GM23248 (cell line): ENCODE results near the gene RSPH1. TPM values are rescaled to one million over a fixed set of nuclear protein-coding genes. Genes with fewer than 3 reads are reported as not detected.

Source experiments
- DNase-seq: peaks from one replicate; pipeline ENCODE4 v3.0.0-alpha.2; 2015
- H2AFZ ChIP-seq: fragments of 200-600 bp; sonication (generic); 2 replicates; pipeline ENCODE4 v1.6.1; 2016; ENCODE audit warnings: antibody characterized with exemption
- H3F3A ChIP-seq: fragments of 200-600 bp; sonication (generic); 2 replicates; pipeline ENCODE4 v1.6.1; 2016; ENCODE audit warnings: mild to moderate bottlenecking, antibody characterized with exemption, mixed run types; ENCODE audit not compliant: insufficient read depth
- H3K27ac ChIP-seq: fragments of 200-600 bp; sonication (generic); 2 replicates; pipeline ENCODE4 v1.5.1; 2016; ENCODE audit warnings: mild to moderate bottlenecking
- H3K27me3 ChIP-seq: fragments of 200-600 bp; sonication (generic); replicated peaks from 2 replicates; pipeline ENCODE4 v1.6.1; 2016; ENCODE audit warnings: mild to moderate bottlenecking; ENCODE audit not compliant: insufficient read depth
- H3K36me3 ChIP-seq: fragments of 200-600 bp; sonication (generic); 2 replicates; pipeline ENCODE4 v1.6.1; 2016; ENCODE audit warnings: low read depth, mild to moderate bottlenecking
- H3K4me1 ChIP-seq: fragments of 200-600 bp; sonication (generic); 2 replicates; pipeline ENCODE4 v1.6.1; 2016; ENCODE audit warnings: mild to moderate bottlenecking; ENCODE audit not compliant: insufficient read depth
- H3K4me2 ChIP-seq: fragments of 200-600 bp; sonication (generic); one replicate; pipeline ENCODE4 v1.6.1; 2016; ENCODE audit warnings: mild to moderate bottlenecking; ENCODE audit not compliant: unreplicated experiment
- H3K4me3 ChIP-seq: fragments of 200-600 bp; sonication (generic); 2 replicates; pipeline ENCODE4 v1.5.1; 2016; ENCODE audit warnings: mild to moderate bottlenecking
- H3K79me2 ChIP-seq: fragments of 200-600 bp; sonication (generic); 2 replicates; pipeline ENCODE4 v1.6.1; 2016; ENCODE audit warnings: mild to moderate bottlenecking; ENCODE audit not compliant: insufficient read depth
- H3K9ac ChIP-seq: fragments of 200-600 bp; sonication (generic); 2 replicates; pipeline ENCODE4 v1.6.1; 2016; ENCODE audit warnings: mild to moderate bottlenecking
- H3K9me2 ChIP-seq: fragments of 200-600 bp; sonication (generic); 2 replicates; pipeline ENCODE4 v1.6.1; 2016; ENCODE audit warnings: mixed run types, mild to moderate bottlenecking, moderate library complexity; ENCODE audit not compliant: insufficient read depth
- H3K9me3 ChIP-seq: fragments of 200-600 bp; sonication (generic); one replicate; pipeline ENCODE4 v1.6.1; 2017; ENCODE audit warnings: low read depth
- H4K20me1 ChIP-seq: fragments of 200-600 bp; sonication (generic); 2 replicates; pipeline ENCODE4 v1.6.0; 2016; ENCODE audit not compliant: insufficient read depth
- EZH2 ChIP-seq: fragments of 200-600 bp; sonication (generic); IDR thresholded peaks from 2 replicates; pipeline ENCODE4 v1.6.1; 2018; ENCODE audit warnings: antibody characterized with exemption, mild to moderate bottlenecking; ENCODE audit not compliant: insufficient read depth, poor library complexity, severe bottlenecking
- EZH2phosphoT487 ChIP-seq: fragments of 200-600 bp; sonication (generic); IDR thresholded peaks from 2 replicates; pipeline ENCODE4 v1.6.1; 2018; ENCODE audit warnings: antibody characterized with exemption, moderate library complexity, mild to moderate bottlenecking, low read depth; ENCODE audit not compliant: insufficient read depth
- WGBS, 2 experiments: methylation state at CpG; one replicate each; pipeline ENCODE4 v1.1.6; 2015 to 2017; ENCODE audit warnings: low lambda C conversion rate in 2 of 2, low coverage in 1 of 2; ENCODE audit errors: missing lambda C conversion rate in 2 of 2; 5-methylcytosine and 5-hydroxymethylcytosine counted together
- in situ Hi-C: fragments of 300-500 bp; cut with MboI; formaldehyde crosslinking; loops from 2 replicates; pipeline ENCODE4 v1.15.0; 2020
- polyA plus RNA-seq: library from polyadenylated mRNA; unstranded; fragments of >200 nt; fragmentation: Nextera tagmentation; extraction: Ambion mirVana; gene quantifications from 2 replicates; pipeline ENCODE4 v1.2.1, GENCODE V29; 2016
- total RNA-seq: library from RNA; depleted of rRNA; stranded (reverse); fragments of >200 nt; shearing (Covaris generic); gene quantifications from 2 replicates; pipeline ENCODE4 v1.2.3, GENCODE V29; 2014

RSPH1 gene
- total and polyA plus RNA-seq, 2 experiments from 2014 or later: 0.32 TPM; not detected in 1

DNA sequence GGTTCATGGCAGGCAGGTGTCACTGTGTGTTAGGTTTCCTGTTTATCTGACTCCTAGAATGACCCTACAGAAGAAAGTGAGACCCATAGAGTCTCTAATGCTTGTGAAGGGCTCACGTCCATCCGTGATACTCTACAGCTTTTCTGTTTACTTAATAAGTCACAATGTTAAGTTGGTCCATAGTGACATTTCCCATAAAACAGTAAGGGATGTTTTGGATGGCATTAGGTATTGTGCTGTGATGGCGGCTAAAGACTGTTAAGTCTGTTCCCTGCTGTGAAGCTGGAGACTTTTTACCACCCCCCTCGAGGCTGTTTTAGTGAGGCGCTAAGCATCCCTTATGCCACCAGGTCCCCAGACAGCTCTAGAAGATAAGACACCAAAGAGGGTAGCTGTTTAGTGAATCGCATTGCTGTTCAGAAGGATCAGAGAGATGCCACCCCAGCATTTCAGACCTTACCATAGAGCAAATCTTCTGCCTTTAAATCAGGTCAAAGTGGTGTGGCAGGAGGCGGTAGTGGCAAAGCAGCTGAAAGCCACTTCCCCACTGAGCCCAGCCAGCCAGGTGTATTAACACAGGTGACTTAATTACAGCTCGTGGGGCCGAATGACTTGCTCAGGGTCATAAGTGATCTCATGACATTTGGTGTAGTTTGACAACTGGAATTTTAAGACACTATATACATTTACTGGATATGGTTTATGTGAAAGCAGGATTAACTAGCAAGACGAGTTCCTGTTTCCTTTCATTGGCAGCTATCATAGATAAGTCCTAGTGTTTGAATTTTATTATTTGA is 42.7 kb upstream of the RSPH1 start:
- Histone ChIP-seq H3F3A (no peaks in the 10 kb centered on the region), H2AFZ (no peak overlapping the region), H3K79me2 (no peaks in the 10 kb centered on the region), H3K36me3 (no peaks in the 10 kb centered on the region), H3K9ac (no peak overlapping the region), H3K4me3 (no peak overlapping the region), H3K27ac (no peak overlapping the region), H3K9me3 (no peaks in the 10 kb centered on the region), H3K4me2 (no peak overlapping the region), H3K9me2 (no peaks in the 10 kb centered on the region), H3K4me1 (no peaks in the 10 kb centered on the region), H3K27me3 (peaks cover 6% of the 10 kb centered on the region; the same call in 1 of the 2 replicates), H4K20me1 (no peaks in the 10 kb centered on the region)
- in situ Hi-C loops: no loop called here
- no peak for DNase-seq
- TF ChIP-seq EZH2phosphoT487: no peak
- TF ChIP-seq EZH2: no peak
- WGBS, 2 experiments: 58 to 59% methylated on average over 10 of the region's 10 CpGs

DNA sequence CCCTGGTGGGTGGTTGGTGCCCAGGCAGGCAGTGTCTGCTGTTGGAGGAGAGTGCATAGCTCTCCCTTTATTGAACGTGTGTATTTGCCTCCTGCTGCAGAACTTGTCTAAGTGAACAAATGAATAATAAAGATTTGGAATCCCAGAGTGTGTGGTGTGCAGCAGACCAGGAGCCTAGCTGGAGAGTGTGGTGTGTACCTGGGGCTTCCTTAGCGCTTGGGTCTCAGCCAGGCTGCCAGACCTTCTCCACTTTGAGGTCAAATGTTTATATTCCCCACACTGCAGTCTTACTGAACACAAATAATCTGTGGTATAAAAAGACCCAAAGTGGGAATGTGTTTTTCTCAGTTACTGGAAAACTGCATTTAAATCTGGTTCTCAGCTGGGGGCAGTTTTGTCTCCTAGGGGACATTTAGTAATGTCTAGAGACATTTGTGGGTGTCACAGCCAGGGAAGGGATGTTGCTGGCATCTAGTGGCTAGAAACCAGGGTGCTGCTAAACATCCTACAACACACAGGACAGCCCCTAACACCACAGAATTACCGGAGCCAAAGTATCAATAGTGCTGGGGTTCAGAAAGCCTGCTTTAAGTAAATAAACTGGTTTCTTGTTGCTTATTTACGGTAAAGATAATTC is 41.2 kb upstream of the RSPH1 start:
- H2AFZ ChIP-seq: no peak overlapping the region
- no peaks in the 10 kb centered on the region for H3K4me1 ChIP-seq
- no peak overlapping the region for H3K4me2 ChIP-seq
- in situ Hi-C loops: no loop called here
- H3K27ac ChIP-seq: no peak overlapping the region
- H3K4me3 ChIP-seq: no peak overlapping the region
- H3K9me3 ChIP-seq: no peaks in the 10 kb centered on the region
- TF ChIP-seq EZH2 (no peak), EZH2phosphoT487 (no peak)
- DNase-seq: peak; percentile 6
- no peaks in the 10 kb centered on the region for H3F3A ChIP-seq
- H3K9me2 ChIP-seq: no peaks in the 10 kb centered on the region
- no peaks in the 10 kb centered on the region for H3K79me2 ChIP-seq
- no peaks in the 10 kb centered on the region for H4K20me1 ChIP-seq
- WGBS, 2 experiments: 44 to 55% methylated on average over 4 of the region's 4 CpGs
- H3K9ac ChIP-seq: no peak overlapping the region
- no peaks in the 10 kb centered on the region for H3K36me3 ChIP-seq
- H3K27me3 ChIP-seq: peaks cover 6% of the 10 kb centered on the region; the same call in 1 of the 2 replicates

DNA sequence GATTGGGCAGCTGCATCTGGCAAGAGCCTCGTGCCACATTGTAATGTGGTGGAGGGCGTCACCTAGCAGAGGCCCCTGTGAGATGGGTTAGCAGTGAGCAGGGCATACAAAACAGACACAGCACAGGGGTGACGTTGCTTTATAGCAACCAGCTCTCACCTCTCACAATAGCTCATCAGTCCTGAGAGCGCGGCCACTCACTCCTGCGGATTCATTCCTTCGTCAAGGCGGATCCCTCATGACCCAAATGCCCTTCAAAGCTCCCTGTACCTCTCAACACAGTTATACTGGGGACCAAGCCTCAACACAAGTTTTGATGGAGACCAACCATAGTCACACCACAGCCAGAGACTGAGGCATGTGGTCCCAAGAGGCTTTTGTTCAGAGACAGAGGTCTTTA is 40.6 kb upstream of the RSPH1 start:
- in situ Hi-C loops: no loop called here
- Histone ChIP-seq H3K27ac (no peak overlapping the region), H3K9me3 (no peaks in the 10 kb centered on the region), H4K20me1 (no peaks in the 10 kb centered on the region), H3K4me3 (no peak overlapping the region), H3K79me2 (no peaks in the 10 kb centered on the region), H3K4me1 (no peaks in the 10 kb centered on the region), H3K36me3 (no peaks in the 10 kb centered on the region), H3K27me3 (peaks cover 6% of the 10 kb centered on the region), H3F3A (no peaks in the 10 kb centered on the region), H3K4me2 (no peak overlapping the region), H2AFZ (no peak overlapping the region), H3K9me2 (no peaks in the 10 kb centered on the region), H3K9ac (no peak overlapping the region)
- no peak for DNase-seq
- WGBS, 2 experiments: 59% methylated on average over 8 of the region's 8 CpGs
- TF ChIP-seq EZH2: no peak
- no peak for TF ChIP-seq EZH2phosphoT487

DNA sequence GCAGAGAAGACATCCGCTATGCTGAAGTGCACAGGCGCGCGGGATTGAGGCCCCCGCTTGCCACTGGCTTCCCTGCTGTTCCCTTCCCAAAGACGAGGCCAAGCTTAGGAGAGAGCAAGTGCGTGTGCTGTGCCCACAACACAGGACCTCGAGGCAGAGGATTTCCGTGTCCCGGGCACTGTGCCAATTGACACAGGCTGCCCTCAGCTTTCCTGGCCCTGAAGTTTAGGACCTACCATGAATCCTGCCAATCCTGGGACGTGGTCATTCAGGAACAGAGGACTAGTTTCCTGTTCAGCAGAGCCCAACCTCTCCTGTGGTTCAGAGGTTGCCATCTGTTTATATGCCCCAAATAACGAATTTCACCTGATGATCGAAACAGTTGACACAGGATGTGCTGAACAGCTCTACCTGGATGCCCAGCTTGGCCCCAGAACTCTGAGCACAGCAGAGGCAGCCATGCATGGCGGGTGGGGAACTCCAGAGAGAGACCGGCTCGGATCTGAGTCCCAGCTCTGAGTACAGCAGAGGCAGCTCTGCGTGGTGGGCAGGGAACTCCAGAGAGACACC is 39.7 kb upstream of the RSPH1 start:
- no peaks in the 10 kb centered on the region for H3K36me3 ChIP-seq
- H3K27ac ChIP-seq: no peak overlapping the region
- H3K4me1 ChIP-seq: no peaks in the 10 kb centered on the region
- H3K27me3 ChIP-seq: peaks cover 6% of the 10 kb centered on the region
- H3K9ac ChIP-seq: no peak overlapping the region
- no peak overlapping the region for H3K4me3 ChIP-seq
- no peak for DNase-seq
- H2AFZ ChIP-seq: no peak overlapping the region
- no peaks in the 10 kb centered on the region for H4K20me1 ChIP-seq
- H3K9me3 ChIP-seq: no peaks in the 10 kb centered on the region
- H3K4me2 ChIP-seq: no peak overlapping the region
- no peaks in the 10 kb centered on the region for H3K79me2 ChIP-seq
- WGBS, 2 experiments: 62 to 64% methylated on average over 17 of the region's 17 CpGs
- H3F3A ChIP-seq: no peaks in the 10 kb centered on the region
- H3K9me2 ChIP-seq: no peaks in the 10 kb centered on the region
- no peak for TF ChIP-seq EZH2
- no peak for TF ChIP-seq EZH2phosphoT487
- in situ Hi-C loops: no loop called here
